ENCODE data around the gene PTGR3.

Gene PTGR3

GRCh38 chr18:75162467-75162866, 46.5 kb downstream of the PTGR3 start:
- Histone ChIP-seq H3K4me1 (ENCODE audit: control insufficient read depth in 2 of 2, insufficient read depth in 2 of 2, low read length in 2 of 2) (no peaks in the 10 kb centered on the region), H3K4me3 (ENCODE audit: low read length in 2 of 2) (no peak overlapping the region), H3K9me3 (ENCODE audit: control insufficient read depth in 2 of 2, low read length in 2 of 2) (no peaks in the 10 kb centered on the region), H3K36me3 (ENCODE audit: control insufficient read depth in 2 of 2, insufficient read depth in 2 of 2, low read length in 2 of 2) (no peaks in the 10 kb centered on the region), H3K9ac (ENCODE audit: low read depth in 1 of 2, low read length in 2 of 2) (no peak overlapping the region), H3K27me3 (ENCODE audit: control insufficient read depth in 2 of 2, insufficient read depth in 2 of 2, low read length in 2 of 2) (no peaks in the 10 kb centered on the region), H3K27ac (ENCODE audit: low read depth in 2 of 2, low read length in 2 of 2) (no peak overlapping the region)

- peak overlapping the region in 1 of 2 donors; percentile 53 for H3K9ac ChIP-seq (ENCODE audit: low read depth in 1 of 2, low read length in 2 of 2)
- peak overlapping the region; percentile 83 to 86 for H3K4me3 ChIP-seq (ENCODE audit: low read length in 2 of 2)
Observed at GRCh38 chr18:75161256-75162028, 47.5 kb downstream of the PTGR3 start.

GRCh38 chr18:75160364-75160763, 48.6 kb downstream of the PTGR3 start:
- Histone ChIP-seq H3K4me1 (ENCODE audit: control insufficient read depth in 2 of 2, insufficient read depth in 2 of 2, low read length in 2 of 2) (no peaks in the 10 kb centered on the region), H3K4me3 (ENCODE audit: low read length in 2 of 2) (no peak overlapping the region), H3K36me3 (ENCODE audit: control insufficient read depth in 2 of 2, insufficient read depth in 2 of 2, low read length in 2 of 2) (no peaks in the 10 kb centered on the region), H3K27me3 (ENCODE audit: control insufficient read depth in 2 of 2, insufficient read depth in 2 of 2, low read length in 2 of 2) (no peaks in the 10 kb centered on the region), H3K9me3 (ENCODE audit: control insufficient read depth in 2 of 2, low read length in 2 of 2) (no peaks in the 10 kb centered on the region), H3K9ac (ENCODE audit: low read depth in 1 of 2, low read length in 2 of 2) (no peak overlapping the region), H3K27ac (ENCODE audit: low read depth in 2 of 2, low read length in 2 of 2) (no peak overlapping the region)

More at GRCh38 chr18:75161256-75162028, 47.5 kb downstream of the PTGR3 start:
- Histone ChIP-seq H3K4me1 (ENCODE audit: control insufficient read depth in 2 of 2, insufficient read depth in 2 of 2, low read length in 2 of 2) (no peaks in the 10 kb centered on the region), H3K36me3 (ENCODE audit: control insufficient read depth in 2 of 2, insufficient read depth in 2 of 2, low read length in 2 of 2) (no peaks in the 10 kb centered on the region), H3K9me3 (ENCODE audit: control insufficient read depth in 2 of 2, low read length in 2 of 2) (no peaks in the 10 kb centered on the region), H3K27ac (ENCODE audit: low read depth in 2 of 2, low read length in 2 of 2) (no peak overlapping the region), H3K27me3 (ENCODE audit: control insufficient read depth in 2 of 2, insufficient read depth in 2 of 2, low read length in 2 of 2) (no peaks in the 10 kb centered on the region)

- H3K36me3 ChIP-seq (ENCODE audit: control insufficient read depth in 2 of 2, insufficient read depth in 2 of 2, low read length in 2 of 2) = no peaks in the 10 kb centered on the region
- H3K27me3 ChIP-seq (ENCODE audit: control insufficient read depth in 2 of 2, insufficient read depth in 2 of 2, low read length in 2 of 2) = no peaks in the 10 kb centered on the region
- H3K4me3 ChIP-seq (ENCODE audit: low read length in 2 of 2) = no peak overlapping the region
- H3K9me3 ChIP-seq (ENCODE audit: control insufficient read depth in 2 of 2, low read length in 2 of 2) = no peaks in the 10 kb centered on the region
- H3K9ac ChIP-seq (ENCODE audit: low read depth in 1 of 2, low read length in 2 of 2) = no peak overlapping the region
- no peak overlapping the region for H3K27ac ChIP-seq (ENCODE audit: low read depth in 2 of 2, low read length in 2 of 2)
- no peaks in the 10 kb centered on the region for H3K4me1 ChIP-seq (ENCODE audit: control insufficient read depth in 2 of 2, insufficient read depth in 2 of 2, low read length in 2 of 2)
Observed at GRCh38 chr18:75159646-75160356, 49.1 kb downstream of the PTGR3 start.

- Histone ChIP-seq H3K27ac (ENCODE audit: low read depth in 2 of 2, low read length in 2 of 2) (no peak overlapping the region), H3K27me3 (ENCODE audit: control insufficient read depth in 2 of 2, insufficient read depth in 2 of 2, low read length in 2 of 2) (no peaks in the 10 kb centered on the region), H3K9ac (ENCODE audit: low read depth in 1 of 2, low read length in 2 of 2) (no peak overlapping the region), H3K4me3 (ENCODE audit: low read length in 2 of 2) (no peak overlapping the region), H3K36me3 (ENCODE audit: control insufficient read depth in 2 of 2, insufficient read depth in 2 of 2, low read length in 2 of 2) (no peaks in the 10 kb centered on the region), H3K9me3 (ENCODE audit: control insufficient read depth in 2 of 2, low read length in 2 of 2) (no peaks in the 10 kb centered on the region), H3K4me1 (ENCODE audit: control insufficient read depth in 2 of 2, insufficient read depth in 2 of 2, low read length in 2 of 2) (no peaks in the 10 kb centered on the region)
Observed at GRCh38 chr18:75159238-75159518, 49.8 kb downstream of the PTGR3 start.
